H9 (cell line): ENCODE results near the gene SAV1. TPM values are rescaled to one million over a fixed set of nuclear protein-coding genes. Genes with fewer than 3 reads are reported as not detected.

Experiments used
- DNase-seq: peaks from one replicate; pipeline ENCODE4 v3.0.0-alpha.2; 2017
- H2AFZ ChIP-seq: one replicate; pipeline ENCODE4 v1.6.1; 2013; ENCODE audit warnings: mild to moderate bottlenecking, low read length, control low read depth, moderate library complexity
- H2AK5ac ChIP-seq: 2 replicates; pipeline ENCODE4 v1.6.1; 2013; ENCODE audit warnings: low read length, control low read depth, mixed read lengths; ENCODE audit not compliant: insufficient read length
- H2BK120ac ChIP-seq: one replicate; pipeline ENCODE4 v1.6.1; 2013; ENCODE audit warnings: low read depth, mild to moderate bottlenecking, low read length, control low read depth, inconsistent platforms; ENCODE audit not compliant: poor library complexity, severe bottlenecking
- H2BK12ac ChIP-seq: 2 replicates; pipeline ENCODE4 v1.6.1; 2013; ENCODE audit warnings: low read length, control low read depth, mixed read lengths, low read depth; ENCODE audit not compliant: insufficient read length
- H2BK15ac ChIP-seq: 2 replicates; pipeline ENCODE4 v1.6.1; 2013; ENCODE audit warnings: low read depth, low read length, control low read depth
- H2BK20ac ChIP-seq: one replicate; pipeline ENCODE4 v1.6.1; 2013; ENCODE audit warnings: low read depth, mild to moderate bottlenecking, low read length, control low read depth, inconsistent platforms; ENCODE audit not compliant: poor library complexity, severe bottlenecking
- H2BK5ac ChIP-seq: 2 replicates; pipeline ENCODE4 v1.6.1; 2013; ENCODE audit warnings: low read length, control low read depth, mixed read lengths; ENCODE audit not compliant: insufficient read length
- H3K14ac ChIP-seq: 2 replicates; pipeline ENCODE4 v1.6.1; 2013; ENCODE audit warnings: low read length, control low read depth; ENCODE audit not compliant: insufficient read depth
- H3K18ac ChIP-seq: 2 replicates; pipeline ENCODE4 v1.6.1; 2013; ENCODE audit warnings: low read depth, mild to moderate bottlenecking, mixed read lengths, low read length, control low read depth; ENCODE audit not compliant: insufficient read length
- H3K23ac ChIP-seq: 2 replicates; pipeline ENCODE4 v1.6.1; 2013; ENCODE audit warnings: low read length, control low read depth, mixed read lengths, low read depth; ENCODE audit not compliant: insufficient read length
- H3K23me2 ChIP-seq: 2 replicates; pipeline ENCODE4 v1.6.1; 2013; ENCODE audit warnings: low read depth, mild to moderate bottlenecking, mixed read lengths, low read length, control low read depth; ENCODE audit not compliant: insufficient read length, poor library complexity, severe bottlenecking
- H3K27ac ChIP-seq: 2 replicates; pipeline ENCODE4 v1.5.1; 2013; ENCODE audit warnings: low read length, control low read depth, mixed read lengths, low read depth; ENCODE audit not compliant: insufficient read length
- H3K27me3 ChIP-seq: 2 replicates; pipeline ENCODE4 v1.6.1; 2013; ENCODE audit warnings: low read length, control low read depth, inconsistent platforms; ENCODE audit not compliant: insufficient read depth
- H3K4ac ChIP-seq: 2 replicates; pipeline ENCODE4 v1.6.1; 2013; ENCODE audit warnings: low read depth, mild to moderate bottlenecking, control low read depth, inconsistent platforms, low read length, moderate library complexity
- H3K4me1 ChIP-seq: 2 replicates; pipeline ENCODE4 v1.6.1; 2013; ENCODE audit warnings: low read length, control low read depth, inconsistent platforms; ENCODE audit not compliant: insufficient read depth
- H3K4me2 ChIP-seq: 2 replicates; pipeline ENCODE4 v1.6.1; 2013; ENCODE audit warnings: low read length, control low read depth, mixed read lengths; ENCODE audit not compliant: insufficient read length, insufficient read depth
- H3K56ac ChIP-seq: 2 replicates; pipeline ENCODE4 v1.6.1; 2013; ENCODE audit warnings: low read depth, mild to moderate bottlenecking, mixed read lengths, low read length, control low read depth; ENCODE audit not compliant: insufficient read length
- H3K79me1 ChIP-seq: 2 replicates; pipeline ENCODE4 v1.6.1; 2013; ENCODE audit warnings: low read depth, mild to moderate bottlenecking, moderate library complexity, low read length, control low read depth, inconsistent platforms; ENCODE audit not compliant: insufficient read depth, poor library complexity, severe bottlenecking
- H3K79me2 ChIP-seq: 2 replicates; pipeline ENCODE4 v1.6.1; 2013; ENCODE audit warnings: low read length, control low read depth, inconsistent platforms; ENCODE audit not compliant: insufficient read depth
- H3K9ac ChIP-seq: 2 replicates; pipeline ENCODE4 v1.6.1; 2013; ENCODE audit warnings: low read length, control low read depth, mixed read lengths; ENCODE audit not compliant: insufficient read length; ENCODE audit errors: extremely low read depth
- H3K9me3 ChIP-seq: one replicate; pipeline ENCODE4 v1.6.1; 2013; ENCODE audit warnings: low read depth, low read length, inconsistent platforms; ENCODE audit not compliant: control insufficient read depth
- H3T11ph ChIP-seq: one replicate; pipeline ENCODE4 v1.6.1; 2013; ENCODE audit warnings: mild to moderate bottlenecking, low read length, control low read depth, inconsistent platforms
- H4K20me1 ChIP-seq: one replicate; pipeline ENCODE4 v1.6.1; 2013; ENCODE audit not compliant: control insufficient read depth, insufficient read length, insufficient read depth
- H4K5ac ChIP-seq: 2 replicates; pipeline ENCODE4 v1.6.1; 2013; ENCODE audit warnings: low read depth, mild to moderate bottlenecking, mixed read lengths, low read length, control low read depth; ENCODE audit not compliant: insufficient read length
- H4K8ac ChIP-seq: replicated peaks from 2 replicates; pipeline ENCODE4 v1.6.1; 2013; ENCODE audit warnings: low read length, control low read depth, mixed read lengths, low read depth; ENCODE audit not compliant: insufficient read length
- H4K91ac ChIP-seq: 2 replicates; pipeline ENCODE4 v1.6.1; 2013; ENCODE audit warnings: low read depth, mild to moderate bottlenecking, moderate library complexity, mixed read lengths, low read length, control low read depth; ENCODE audit not compliant: insufficient read length
- H3K27ac Mint-ChIP-seq, 3 experiments: 2 replicates in 2 of 3; 3 replicates in 1 of 3; pipeline ENCODE4 v1.8.0; 2020 to 2021; ENCODE audit warnings: mixed read lengths in 3 of 3, mild to moderate bottlenecking in 1 of 3, moderate library complexity in 1 of 3
- H3K27me3 Mint-ChIP-seq: 2 replicates; pipeline ENCODE4 v1.8.0; 2021; ENCODE audit warnings: low read depth, mild to moderate bottlenecking, moderate library complexity, mixed read lengths
- H3K36me3 Mint-ChIP-seq, 3 experiments: 2 replicates in 2 of 3; 3 replicates in 1 of 3; pipeline ENCODE4 v1.8.0; 2020 to 2021; ENCODE audit warnings: low read depth in 3 of 3, mixed read lengths in 3 of 3; ENCODE audit not compliant: insufficient read depth in 1 of 3
- H3K4me1 Mint-ChIP-seq, 2 experiments: 2 replicates each; pipeline ENCODE4 v1.8.0; 2020; ENCODE audit warnings: mixed read lengths in 2 of 2
- H3K4me3 Mint-ChIP-seq, 2 experiments: 2 replicates in 1 of 2; 3 replicates in 1 of 2; pipeline ENCODE4 v1.8.0; 2020 to 2021; ENCODE audit warnings: mild to moderate bottlenecking in 2 of 2, mixed read lengths in 2 of 2, moderate library complexity in 1 of 2
- H3K9me3 Mint-ChIP-seq, 2 experiments: 2 replicates in 1 of 2; 3 replicates in 1 of 2; pipeline ENCODE4 v1.8.0; 2020; ENCODE audit warnings: mild to moderate bottlenecking in 2 of 2, mixed read lengths in 2 of 2, moderate library complexity in 1 of 2
- CTCF ChIP-seq: fragments of 200-600 bp; sonication (generic); conservative IDR thresholded peaks from 3 replicates; pipeline ENCODE4 v1.8.0; 2021; ENCODE audit warnings: antibody characterized with exemption, mild to moderate bottlenecking
- WGBS: extraction: QIAGEN DNeasy Blood & Tissue Kit; methylation state at CpG from one replicate; pipeline ENCODE4 v1.1.7; 2013; ENCODE audit warnings: missing lambda C conversion rate, low lambda C conversion rate, mixed read lengths; ENCODE audit not compliant: insufficient read length; ENCODE audit errors: extremely low coverage; 5-methylcytosine and 5-hydroxymethylcytosine counted together
- total RNA-seq: library from RNA; stranded (reverse); gene quantifications from 2 replicates; pipeline ENCODE4 v1.2.1, GENCODE V29; 2021

The SAV1 gene
- total RNA-seq, 1 experiment from 2014 or later = 57.3 TPM

- H3K9ac ChIP-seq = no peak overlapping the region
- no peak overlapping the region for H2BK20ac ChIP-seq
- no peak overlapping the region for H2BK12ac ChIP-seq
- no peaks in the 10 kb centered on the region for H3K27me3 ChIP-seq
- H3K27ac ChIP-seq = no peak overlapping the region
- H2BK120ac ChIP-seq = no peak overlapping the region
- no peaks in the 10 kb centered on the region for H3K79me1 ChIP-seq
- H3K18ac ChIP-seq = no peak overlapping the region
- no peak overlapping the region for H4K91ac ChIP-seq
- WGBS = no CpG with 5 or more reads among the region's 3 CpGs
- Mint-ChIP-seq H3K9me3 (no peaks in the 10 kb centered on the region; a peak in 1 of 5 replicates), H3K27ac (no peak overlapping the region), H3K36me3 (no peaks in the 10 kb centered on the region; a peak in 1 of 7 replicates), H3K27me3 (no peaks in the 10 kb centered on the region), H3K4me3 (no peak overlapping the region), H3K4me1 (no peaks in the 10 kb centered on the region)
- H3T11ph ChIP-seq = no peak overlapping the region
- H3K23ac ChIP-seq = no peak overlapping the region
- H4K5ac ChIP-seq = no peak overlapping the region
- no peak overlapping the region for H3K4ac ChIP-seq
- no peak overlapping the region for H3K56ac ChIP-seq
- no peak overlapping the region for H3K4me2 ChIP-seq
- H3K14ac ChIP-seq = no peak overlapping the region
- no peaks in the 10 kb centered on the region for H3K79me2 ChIP-seq
- H2BK5ac ChIP-seq = no peak overlapping the region
- no peak overlapping the region for H2AK5ac ChIP-seq
- no peaks in the 10 kb centered on the region for H3K4me1 ChIP-seq
- H2BK15ac ChIP-seq = no peak overlapping the region
- H4K20me1 ChIP-seq = no peaks in the 10 kb centered on the region
- no peaks in the 10 kb centered on the region for H3K9me3 ChIP-seq
- no peak overlapping the region for H2AFZ ChIP-seq
- no peaks in the 10 kb centered on the region for H3K23me2 ChIP-seq
- TF ChIP-seq CTCF = no peak
- H4K8ac ChIP-seq = no peak overlapping the region
- no peak for DNase-seq
Measured at GRCh38 chr14:50711043-50711442, 42.9 kb upstream of the SAV1 start.
